CD14-positive monocyte (primary cell): ENCODE data around the gene PPP1R1A. TPM values are rescaled to one million over a fixed set of nuclear protein-coding genes. Genes with fewer than 3 reads are reported as not detected.

Experiments used
- DNase-seq, 3 donors: peaks; one replicate each; pipeline ENCODE4 v3.0.0-alpha.2; 2011 to 2022
- H2AFZ ChIP-seq: 2 replicates; pipeline ENCODE4 v1.6.0; 2012; ENCODE audit warnings: mild to moderate bottlenecking, low read depth, low read length, inconsistent platforms; ENCODE audit not compliant: insufficient read depth, poor library complexity, severe bottlenecking
- H3K27ac ChIP-seq, 2 donors: 1 replicate in 1 of 2; 2 replicates in 1 of 2; pipeline ENCODE4 v1.5.1; 2012 to 2013; ENCODE audit warnings: low read length in 2 of 2, control low read depth in 1 of 2, inconsistent platforms in 1 of 2, low read depth in 1 of 2, mild to moderate bottlenecking in 1 of 2
- H3K27me3 ChIP-seq, 2 donors: one replicate each; pipeline versions ENCODE4 v1.6.0 to v1.6.1; 2011 to 2013; ENCODE audit warnings: low read length in 2 of 2; ENCODE audit not compliant: control insufficient read depth in 2 of 2, insufficient read depth in 2 of 2
- H3K36me3 ChIP-seq, 2 donors: replicated peaks in 1 of 2; 1 replicate in 1 of 2; 2 replicates in 1 of 2; pipeline versions ENCODE4 v1.5.1 to v1.6.1; 2012 to 2013; ENCODE audit warnings: low read length in 2 of 2, control low read depth in 1 of 2, inconsistent platforms in 1 of 2, mild to moderate bottlenecking in 1 of 2; ENCODE audit not compliant: insufficient read depth in 2 of 2, control insufficient read depth in 1 of 2
- H3K4me1 ChIP-seq, 2 donors: 1 replicate in 1 of 2; 2 replicates in 1 of 2; pipeline versions ENCODE4 v1.5.1 to v1.6.1; 2012 to 2013; ENCODE audit warnings: low read length in 2 of 2, control low read depth in 1 of 2, inconsistent platforms in 1 of 2, mild to moderate bottlenecking in 1 of 2, moderate library complexity in 1 of 2; ENCODE audit not compliant: insufficient read depth in 2 of 2, control insufficient read depth in 1 of 2
- H3K4me2 ChIP-seq: replicated peaks from 2 replicates; pipeline ENCODE3; 2012; ENCODE audit warnings: low read length, moderate library complexity, mild to moderate bottlenecking; ENCODE audit not compliant: poor library complexity, severe bottlenecking; ENCODE audit errors: extremely low read depth
- H3K4me3 ChIP-seq, 3 experiments: fragments of 200-600 bp in 1 of 3; sonication (generic) in 1 of 3; replicated peaks in 1 of 3; 1 replicate in 2 of 3; 2 replicates in 1 of 3; pipeline ENCODE4 v1.5.1; 2011 to 2013; ENCODE audit warnings: low read length in 3 of 3, mild to moderate bottlenecking in 3 of 3, control low read depth in 2 of 3, low read depth in 2 of 3, inconsistent platforms in 1 of 3, moderate library complexity in 1 of 3
- H3K79me2 ChIP-seq: 2 replicates; pipeline ENCODE4 v1.6.0; 2012; ENCODE audit warnings: mild to moderate bottlenecking, control low read depth, inconsistent platforms, low read length, moderate library complexity; ENCODE audit not compliant: insufficient read depth
- H3K9ac ChIP-seq: 2 replicates; pipeline ENCODE4 v1.6.0; 2017; ENCODE audit warnings: low read length, mild to moderate bottlenecking; ENCODE audit not compliant: insufficient read depth, poor library complexity, severe bottlenecking
- H3K9me3 ChIP-seq, 2 donors: replicated peaks in 1 of 2; 1 replicate in 1 of 2; 2 replicates in 1 of 2; pipeline versions ENCODE4 v1.5.1 to v1.6.1; 2012 to 2013; ENCODE audit warnings: low read length in 2 of 2, control low read depth in 1 of 2; ENCODE audit not compliant: control insufficient read depth in 1 of 2, insufficient read depth in 1 of 2
- H4K20me1 ChIP-seq: 2 replicates; pipeline ENCODE4 v1.6.0; 2012; ENCODE audit warnings: mild to moderate bottlenecking, low read length, control low read depth, moderate library complexity; ENCODE audit not compliant: insufficient read depth
- H3K27ac Mint-ChIP-seq, 7 donors: one replicate each; pipeline ENCODE4 v1.8.0; 2020; ENCODE audit warnings: mild to moderate bottlenecking in 7 of 7, mixed read lengths in 7 of 7, moderate library complexity in 6 of 7, inconsistent platforms in 2 of 7
- H3K27me3 Mint-ChIP-seq, 3 donors: one replicate each; pipeline ENCODE4 v1.8.0; 2021 to 2022; ENCODE audit warnings: low read depth in 3 of 3, mild to moderate bottlenecking in 3 of 3, mixed read lengths in 3 of 3, moderate library complexity in 3 of 3, inconsistent platforms in 1 of 3
- H3K36me3 Mint-ChIP-seq, 2 donors: one replicate each; pipeline ENCODE4 v1.8.0; 2020; ENCODE audit warnings: mixed read lengths in 2 of 2, inconsistent platforms in 1 of 2, mild to moderate bottlenecking in 1 of 2
- H3K4me1 Mint-ChIP-seq: one replicate; pipeline ENCODE4 v1.8.0; 2020; ENCODE audit warnings: mild to moderate bottlenecking, mixed read lengths
- H3K4me3 Mint-ChIP-seq, 2 donors: one replicate each; pipeline ENCODE4 v1.8.0; 2020; ENCODE audit warnings: mild to moderate bottlenecking in 2 of 2, mixed read lengths in 2 of 2, moderate library complexity in 1 of 2
- H3K9me3 Mint-ChIP-seq, 7 donors: one replicate each; pipeline ENCODE4 v1.8.0; 2020 to 2022; ENCODE audit warnings: mixed read lengths in 7 of 7, mild to moderate bottlenecking in 6 of 7, moderate library complexity in 6 of 7, inconsistent platforms in 2 of 7
- WGBS: methylation state at CpG from one replicate; pipeline ENCODE4 v1.1.5; 2013; ENCODE audit warnings: missing lambda C conversion rate; ENCODE audit not compliant: insufficient coverage; 5-methylcytosine and 5-hydroxymethylcytosine counted together
- intact Hi-C, 2 donors: fragments of 100-400 bp; cut with micrococcal nuclease; formaldehyde crosslinking; loops; one replicate each; pipeline versions ENCODE4 v1.15.0 to v1.15.1; 2023
- polyA plus RNA-seq, 3 donors: library from polyadenylated mRNA; depleted of rRNA in 1 of 3; unstranded in 2 of 3; stranded (reverse) in 1 of 3; fragments of 300-500 nt in 2 of 3; fragments of >200 nt in 1 of 3; fragmentation: Illumina TruSeq in 2 of 3; gene quantifications; 1 replicate in 2 of 3; 2 replicates in 1 of 3; pipeline ENCODE4 v1.2.3, GENCODE V29; 2012 to 2021
- TF ChIP-seq, protein P1 (sequence below): fragments of 200-600 bp; IDR thresholded peaks from one replicate; pipeline ENCODE4 v1.8.0; 2022; ENCODE audit warnings: antibody characterized with exemption, mild to moderate bottlenecking

PPP1R1A gene
- polyA plus RNA-seq, 3 donors: not detected

DNA sequence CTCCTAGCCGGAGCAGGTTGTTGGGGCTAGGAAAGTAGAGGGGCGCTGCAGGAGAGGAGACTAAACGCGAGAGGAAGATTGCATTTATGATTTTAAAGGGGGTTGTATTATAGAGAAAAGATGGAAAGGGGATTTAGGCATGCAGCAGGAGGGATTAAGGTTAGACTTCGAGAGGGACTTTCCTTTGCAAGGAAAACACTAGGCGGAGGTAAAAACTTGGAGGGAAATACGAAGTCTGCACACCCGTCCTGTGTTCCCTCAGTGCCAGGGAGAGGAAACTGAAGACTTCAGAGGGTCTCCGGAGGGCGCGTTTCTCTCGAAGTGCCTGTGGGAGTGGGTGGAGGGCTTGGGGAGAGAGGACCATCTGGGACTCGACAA lies 420 bp upstream of the PPP1R1A start:
- Histone ChIP-seq H2AFZ (no peak overlapping the region), H3K4me2 (peak overlapping the region; percentile 63), H4K20me1 (no peaks in the 10 kb centered on the region), H3K36me3 (no peaks in the 10 kb centered on the region), H3K4me1 (peaks cover 4 to 6% of the 10 kb centered on the region in 2 donors), H3K27me3 (peaks cover 25 to 63% of the 10 kb centered on the region in 2 donors), H3K27ac (no peak overlapping the region), H3K4me3 (no peak overlapping the region), H3K79me2 (no peaks in the 10 kb centered on the region), H3K9me3 (peaks cover 0 to 4% of the 10 kb centered on the region in 2 donors), H3K9ac (no peak overlapping the region)
- Mint-ChIP-seq H3K36me3 (peaks cover 6 to 8% of the 10 kb centered on the region in 2 donors), H3K27me3 (peaks cover 59 to 71% (median 62%) of the 10 kb centered on the region in 3 donors), H3K27ac (no peak overlapping the region), H3K4me3 (peak overlapping the region; percentile 67 to 87), H3K4me1 (peaks cover 17% of the 10 kb centered on the region), H3K9me3 (peaks cover 0 to 7% (median 5%) of the 10 kb centered on the region in 7 donors)
- WGBS: 22% methylated on average over 13 of the region's 13 CpGs
- intact Hi-C loops: no loop called here
- no peak for DNase-seq
- TF ChIP-seq, protein P1, sequence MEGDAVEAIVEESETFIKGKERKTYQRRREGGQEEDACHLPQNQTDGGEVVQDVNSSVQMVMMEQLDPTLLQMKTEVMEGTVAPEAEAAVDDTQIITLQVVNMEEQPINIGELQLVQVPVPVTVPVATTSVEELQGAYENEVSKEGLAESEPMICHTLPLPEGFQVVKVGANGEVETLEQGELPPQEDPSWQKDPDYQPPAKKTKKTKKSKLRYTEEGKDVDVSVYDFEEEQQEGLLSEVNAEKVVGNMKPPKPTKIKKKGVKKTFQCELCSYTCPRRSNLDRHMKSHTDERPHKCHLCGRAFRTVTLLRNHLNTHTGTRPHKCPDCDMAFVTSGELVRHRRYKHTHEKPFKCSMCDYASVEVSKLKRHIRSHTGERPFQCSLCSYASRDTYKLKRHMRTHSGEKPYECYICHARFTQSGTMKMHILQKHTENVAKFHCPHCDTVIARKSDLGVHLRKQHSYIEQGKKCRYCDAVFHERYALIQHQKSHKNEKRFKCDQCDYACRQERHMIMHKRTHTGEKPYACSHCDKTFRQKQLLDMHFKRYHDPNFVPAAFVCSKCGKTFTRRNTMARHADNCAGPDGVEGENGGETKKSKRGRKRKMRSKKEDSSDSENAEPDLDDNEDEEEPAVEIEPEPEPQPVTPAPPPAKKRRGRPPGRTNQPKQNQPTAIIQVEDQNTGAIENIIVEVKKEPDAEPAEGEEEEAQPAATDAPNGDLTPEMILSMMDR: no peak

DNA sequence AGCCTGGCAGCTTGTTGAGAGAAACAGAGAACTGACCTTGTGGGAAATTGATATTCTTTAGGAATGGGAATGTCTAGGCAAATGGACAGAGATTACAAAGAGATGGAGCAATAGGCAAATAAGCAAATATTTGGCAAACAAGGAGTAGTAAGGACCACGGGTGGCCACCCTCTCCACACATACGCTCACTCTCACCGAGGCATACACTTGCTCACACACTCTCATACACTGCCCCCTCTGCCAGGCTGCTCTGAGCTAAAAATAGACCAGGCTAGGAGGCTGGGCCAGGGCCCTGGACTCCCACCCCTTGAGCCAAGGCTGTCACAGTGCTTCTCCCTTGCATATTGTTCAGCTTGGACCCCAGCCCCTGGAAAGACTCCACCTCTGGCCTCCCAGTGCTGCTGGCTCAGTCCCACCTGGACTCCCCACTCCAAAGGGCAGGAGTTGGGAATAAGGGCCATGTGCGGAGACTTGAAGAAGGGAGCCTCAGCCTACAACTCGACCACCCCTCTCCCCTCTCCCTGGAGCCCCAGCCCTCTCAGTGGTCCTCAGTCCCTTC lies 1.1 kb downstream of the PPP1R1A start:
- Histone ChIP-seq H3K79me2 (no peaks in the 10 kb centered on the region), H4K20me1 (no peaks in the 10 kb centered on the region), H3K36me3 (no peaks in the 10 kb centered on the region), H2AFZ (no peak overlapping the region), H3K27ac (no peak overlapping the region), H3K9ac (peak overlapping the region; percentile 21), H3K4me2 (no peak overlapping the region), H3K9me3 (peaks cover 0 to 4% of the 10 kb centered on the region in 2 donors), H3K4me3 (no peak overlapping the region), H3K4me1 (peaks cover 4 to 6% of the 10 kb centered on the region in 2 donors), H3K27me3 (peaks cover 25 to 67% of the 10 kb centered on the region in 2 donors)
- no peak overlapping the region for H3K27ac Mint-ChIP-seq
- peaks cover 15% of the 10 kb centered on the region for H3K4me1 Mint-ChIP-seq
- TF ChIP-seq, protein P1: no peak
- peak overlapping the region; percentile 47 to 52 for H3K4me3 Mint-ChIP-seq
- H3K27me3 Mint-ChIP-seq: peaks cover 67 to 76% (median 68%) of the 10 kb centered on the region in 3 donors
- DNase-seq: no peak
- 80% methylated on average over 2 of the region's 5 CpGs for WGBS
- peaks cover 6 to 8% of the 10 kb centered on the region in 2 donors for H3K36me3 Mint-ChIP-seq
- peaks cover 0 to 7% (median 5%) of the 10 kb centered on the region in 7 donors for H3K9me3 Mint-ChIP-seq
- intact Hi-C loops: no loop called here
